IMR-90 (cell line): Measurements from ENCODE around the gene ARMS2. TPM values are rescaled to one million over a fixed set of nuclear protein-coding genes. Genes with fewer than 3 reads are reported as not detected.

Source experiments
- ATAC-seq: fragments of 200-7000 bp; cut with Tn5 transposase; 2 replicates; pipeline ENCODE4 v1.9.1; 2020; ENCODE audit warnings: low read depth, mild to moderate bottlenecking, moderate library complexity
- BruUV-seq: library from RNA; stranded (reverse); fragments of 400-500 nt; replicated peaks from 2 replicates; lab custom pipeline; 2021; lab: Mats Ljungman, UMichigan
- CTCF ChIA-PET: fragments of 300-600 bp; formaldehyde crosslinking; extraction: SDS; loops from one replicate; lab custom pipeline; 2021; ENCODE audit warnings: antibody characterized with exemption; lab: Yijun Ruan, JAX
- POLR2A ChIA-PET: fragments of 300-600 bp; sonication (Branson Sonifier 250); formaldehyde crosslinking; loops from one replicate; lab custom pipeline; 2022; ENCODE audit warnings: antibody characterized with exemption; ENCODE audit not compliant: unreplicated experiment; lab: Charles Lee
- DNase-seq: peaks from one replicate; pipeline ENCODE4 v3.0.0; 2013
- H2AFZ ChIP-seq: replicated peaks from 2 replicates; pipeline ENCODE3; 2013; ENCODE audit warnings: low read length, mild to moderate bottlenecking; ENCODE audit not compliant: poor library complexity
- H2AK5ac ChIP-seq: 2 replicates; pipeline ENCODE4 v1.6.1; 2013; ENCODE audit warnings: low read depth, low read length, inconsistent platforms
- H2AK9ac ChIP-seq: replicated peaks from 2 replicates; pipeline ENCODE3; 2013; ENCODE audit warnings: mild to moderate bottlenecking, low read depth, low read length, moderate library complexity; ENCODE audit not compliant: poor library complexity
- H2BK120ac ChIP-seq: 2 replicates; pipeline ENCODE4 v1.6.1; 2013; ENCODE audit warnings: low read depth, low read length, inconsistent platforms
- H2BK15ac ChIP-seq: 3 replicates; pipeline ENCODE4 v1.6.1; 2013; ENCODE audit warnings: low read depth, low read length, inconsistent platforms
- H2BK20ac ChIP-seq: 2 replicates; pipeline ENCODE4 v1.6.1; 2013; ENCODE audit warnings: low read depth, mild to moderate bottlenecking, inconsistent platforms, low read length, moderate library complexity
- H2BK5ac ChIP-seq: 2 replicates; pipeline ENCODE4 v1.6.1; 2013; ENCODE audit warnings: mild to moderate bottlenecking, low read depth, low read length, inconsistent platforms; ENCODE audit not compliant: poor library complexity, severe bottlenecking
- H3K14ac ChIP-seq: replicated peaks from 2 replicates; pipeline ENCODE4 v1.6.1; 2013; ENCODE audit warnings: low read depth, low read length, inconsistent platforms
- H3K18ac ChIP-seq: 2 replicates; pipeline ENCODE4 v1.6.1; 2013; ENCODE audit warnings: low read depth, low read length, control low read depth
- H3K23ac ChIP-seq: 2 replicates; pipeline ENCODE4 v1.6.1; 2013; ENCODE audit warnings: low read depth, low read length, inconsistent platforms
- H3K27ac ChIP-seq: 2 replicates; pipeline ENCODE4 v1.5.1; 2013; ENCODE audit warnings: mild to moderate bottlenecking, control low read depth, low read length; ENCODE audit not compliant: insufficient read depth
- H3K27me3 ChIP-seq: 2 replicates; pipeline ENCODE4 v1.6.1; 2013; ENCODE audit warnings: low read length; ENCODE audit not compliant: control insufficient read depth, insufficient read depth
- H3K36me3 ChIP-seq: 2 replicates; pipeline ENCODE4 v1.6.1; 2013; ENCODE audit warnings: low read length, mixed read lengths; ENCODE audit not compliant: control insufficient read depth, insufficient read depth
- H3K4ac ChIP-seq: 2 replicates; pipeline ENCODE4 v1.6.1; 2013; ENCODE audit warnings: low read depth, low read length, inconsistent platforms
- H3K4me1 ChIP-seq: 2 replicates; pipeline ENCODE4 v1.6.1; 2013; ENCODE audit warnings: low read length, mixed read lengths; ENCODE audit not compliant: control insufficient read depth, insufficient read depth
- H3K4me2 ChIP-seq: 2 replicates; pipeline ENCODE4 v1.6.1; 2013; ENCODE audit warnings: low read depth, mild to moderate bottlenecking, control low read depth, low read length, moderate library complexity
- H3K4me3 ChIP-seq: 2 replicates; pipeline ENCODE4 v1.5.1; 2013; ENCODE audit warnings: low read depth, mild to moderate bottlenecking, control low read depth, low read length, moderate library complexity; ENCODE audit not compliant: insufficient read depth
- H3K56ac ChIP-seq: 2 replicates; pipeline ENCODE4 v1.6.1; 2013; ENCODE audit warnings: low read length, inconsistent platforms; ENCODE audit not compliant: insufficient read depth; ENCODE audit errors: extremely low read depth
- H3K79me1 ChIP-seq, 2 experiments: 2 replicates each; pipeline ENCODE4 v1.6.1; 2013; ENCODE audit warnings: low read length in 2 of 2, inconsistent platforms in 1 of 2, low read depth in 1 of 2
- H3K9ac ChIP-seq: 2 replicates; pipeline ENCODE4 v1.6.1; 2013; ENCODE audit warnings: low read depth, low read length, control low read depth
- H3K9me1 ChIP-seq: 2 replicates; pipeline ENCODE4 v1.6.1; 2013; ENCODE audit warnings: low read length, inconsistent platforms; ENCODE audit not compliant: insufficient read depth
- H3K9me3 ChIP-seq: 2 replicates; pipeline ENCODE4 v1.6.1; 2013; ENCODE audit warnings: low read length; ENCODE audit not compliant: control insufficient read depth, insufficient read depth
- H4K20me1 ChIP-seq: 2 replicates; pipeline ENCODE4 v1.6.1; 2013; ENCODE audit warnings: low read length, inconsistent platforms; ENCODE audit not compliant: insufficient read depth
- H4K5ac ChIP-seq: 2 replicates; pipeline ENCODE4 v1.6.1; 2013; ENCODE audit warnings: mild to moderate bottlenecking, low read depth, low read length, control low read depth
- H4K8ac ChIP-seq, 2 experiments: 2 replicates each; pipeline ENCODE4 v1.6.1; 2013; ENCODE audit warnings: low read depth in 2 of 2, low read length in 2 of 2, control low read depth in 1 of 2, inconsistent platforms in 1 of 2
- H4K91ac ChIP-seq: 2 replicates; pipeline ENCODE4 v1.6.1; 2013; ENCODE audit warnings: low read depth, low read length, inconsistent platforms; ENCODE audit not compliant: insufficient read depth
- BHLHE40 ChIP-seq: fragments of 150-350 bp; IDR thresholded peaks from 2 replicates; pipeline ENCODE4 v1.6.1; 2016; ENCODE audit warnings: mild to moderate bottlenecking, low read depth, low read length
- CHD1 ChIP-seq: IDR thresholded peaks from 2 replicates; pipeline ENCODE4 v1.6.1; 2012; ENCODE audit warnings: low read depth, low read length, improper control_type of control experiment
- CTCF ChIP-seq: conservative IDR thresholded peaks from 2 replicates; pipeline ENCODE4 v1.5.1; 2012; ENCODE audit warnings: mild to moderate bottlenecking, low read depth, low read length, improper control_type of control experiment
- FOS ChIP-seq: fragments of 150-350 bp; IDR thresholded peaks from 2 replicates; pipeline ENCODE4 v1.6.1; 2016; ENCODE audit warnings: low read depth, low read length
- MAFK ChIP-seq: IDR thresholded peaks from 2 replicates; pipeline ENCODE4 v1.6.1; 2012; ENCODE audit warnings: low read depth, low read length, improper control_type of control experiment
- MAZ ChIP-seq: IDR thresholded peaks from 2 replicates; pipeline ENCODE4 v1.6.1; 2012; ENCODE audit warnings: low read depth, mild to moderate bottlenecking, low read length, improper control_type of control experiment, moderate library complexity, borderline replicate concordance
- MXI1 ChIP-seq: IDR thresholded peaks from 2 replicates; pipeline ENCODE4 v1.6.1; 2012; ENCODE audit warnings: low read depth, mild to moderate bottlenecking, low read length, moderate library complexity, borderline replicate concordance
- NFE2L2 ChIP-seq: fragments of 150-350 bp; IDR thresholded peaks from 2 replicates; pipeline ENCODE4 v1.6.1; 2016; ENCODE audit warnings: low read depth, mild to moderate bottlenecking, low read length
- POLR2A ChIP-seq: IDR thresholded peaks from 2 replicates; pipeline ENCODE4 v1.6.1; 2012; ENCODE audit warnings: mild to moderate bottlenecking, low read depth, low read length
- RAD21 ChIP-seq: IDR thresholded peaks from 2 replicates; pipeline ENCODE4 v1.6.1; 2012; ENCODE audit warnings: low read length, improper control_type of control experiment
- RCOR1 ChIP-seq: IDR thresholded peaks from 2 replicates; pipeline ENCODE4 v1.6.1; 2012; ENCODE audit warnings: mild to moderate bottlenecking, low read length, improper control_type of control experiment; ENCODE audit not compliant: insufficient replicate concordance
- RFX5 ChIP-seq: IDR thresholded peaks from 2 replicates; pipeline ENCODE4 v1.8.0; 2012; ENCODE audit warnings: low read depth, mild to moderate bottlenecking, low read length, moderate library complexity
- SMC3 ChIP-seq: fragments of 150-350 bp; IDR thresholded peaks from 2 replicates; pipeline ENCODE4 v1.6.1; 2016; ENCODE audit warnings: low read depth, mild to moderate bottlenecking, antibody characterized with exemption, low read length, moderate library complexity
- USF2 ChIP-seq: fragments of 150-350 bp; IDR thresholded peaks from 2 replicates; pipeline ENCODE4 v1.6.1; 2017; ENCODE audit warnings: mild to moderate bottlenecking, antibody characterized with exemption, low read length, low read depth
- WGBS, 2 experiments: methylation state at CpG; one replicate each; pipeline versions ENCODE4 v1.1.5 to v1.1.7; 2013; ENCODE audit warnings: missing lambda C conversion rate in 2 of 2; ENCODE audit not compliant: insufficient read length in 1 of 2; ENCODE audit errors: extremely low coverage in 2 of 2; 5-methylcytosine and 5-hydroxymethylcytosine counted together
- dilution Hi-C: fragments of 300-500 bp; cut with HindIII; formaldehyde crosslinking; loops from one replicate; pipeline ENCODE4 v1.14.3; 2018; ENCODE audit warnings: low sequenced_read_pairs; ENCODE audit not compliant: unreplicated experiment
- in situ Hi-C: fragments of 300-500 bp; cut with MboI; formaldehyde crosslinking; loops from 3 replicates; pipeline ENCODE4 v1.14.3; 2019; ENCODE audit warnings: low sequenced_read_pairs, inconsistent platforms, mixed read lengths
- intact Hi-C: fragments of 100-400 bp; cut with micrococcal nuclease; formaldehyde crosslinking; loops from 2 replicates; pipeline ENCODE4 v1.10.0; 2022
- polyA plus RNA-seq, 3 experiments: library from polyadenylated mRNA; depleted of rRNA; stranded (reverse); fragments of >200 nt; gene quantifications; 2 replicates each; pipeline ENCODE4 v1.2.3, GENCODE V29; 2012; ENCODE audit warnings: low replicate concordance in 1 of 3
- total RNA-seq: library from RNA; depleted of rRNA; stranded (reverse); fragments of >200 nt; gene quantifications from 2 replicates; pipeline ENCODE4 v1.2.3, GENCODE V29; 2012

ARMS2 gene
- total and polyA plus RNA-seq, 2 of the 4 experiments (the other 2 are of a cell fraction), result not detected

GRCh38 chr10:122465401-122466040 lies 11.1 kb downstream of the ARMS2 start:
- in situ Hi-C loops, result loop anchor here (10.0 kb wide), 1 partner anchor 341 kb away; no protein-coding TSS in a partner anchor

More at GRCh38 chr10:122465401-122466040, 11.1 kb downstream of the ARMS2 start:
- POLR2A ChIA-PET, result no interaction called here
- Histone ChIP-seq H4K91ac (no peak overlapping the region), H2AFZ (no peak overlapping the region), H4K5ac (no peak overlapping the region), H3K79me1 (peaks cover 11 to 38% of the 10 kb centered on the region in 2 experiments), H3K36me3 (no peaks in the 10 kb centered on the region; the same call in 1 of the 2 replicates), H3K23ac (no peak overlapping the region), H2AK9ac (no peak overlapping the region), H3K9me3 (no peaks in the 10 kb centered on the region), H3K14ac (no peak overlapping the region), H3K56ac (no peak overlapping the region), H3K27me3 (no peaks in the 10 kb centered on the region), H3K4me2 (no peak overlapping the region), H3K9ac (no peak overlapping the region), H3K4me3 (no peak overlapping the region), H4K8ac (no peak overlapping the region), H3K9me1 (peaks cover 22% of the 10 kb centered on the region), H4K20me1 (peaks cover 19% of the 10 kb centered on the region), H2BK15ac (no peak overlapping the region), H2BK5ac (no peak overlapping the region), H2BK120ac (no peak overlapping the region), H3K27ac (no peak overlapping the region), H3K4me1 (peaks cover 21% of the 10 kb centered on the region), H3K18ac (no peak overlapping the region), H2AK5ac (no peak overlapping the region), H2BK20ac (no peak overlapping the region), H3K4ac (no peak overlapping the region)
- DNase-seq, result no peak
- WGBS, 2 experiments, result no CpG with 5 or more reads among the region's 6 CpGs
- ATAC-seq, result no peak
- dilution Hi-C loops, result no loop called here
- CTCF ChIA-PET, result no interaction called here
- no TSS peak for BruUV-seq
- intact Hi-C loops, result no loop called here
- TF ChIP-seq FOS (no peak), BHLHE40 (no peak), RAD21 (no peak), MAFK (no peak), RCOR1 (no peak), SMC3 (no peak), RFX5 (no peak), CHD1 (no peak), POLR2A (no peak), USF2 (no peak), MXI1 (no peak), CTCF (no peak), MAZ (no peak), NFE2L2 (no peak)
